Measurements from ENCODE around the gene PAEP. TPM values are rescaled to one million over a fixed set of nuclear protein-coding genes. Genes with fewer than 3 reads are reported as not detected.
"Not testable (repeated sequence)": the region's sequence is repeated elsewhere in the genome, so short reads cannot be mapped to it uniquely, and the experiment has no call there.

PAEP gene
- total RNA-seq, 1 experiment from 2014 or later, result 17.5 TPM

DNA sequence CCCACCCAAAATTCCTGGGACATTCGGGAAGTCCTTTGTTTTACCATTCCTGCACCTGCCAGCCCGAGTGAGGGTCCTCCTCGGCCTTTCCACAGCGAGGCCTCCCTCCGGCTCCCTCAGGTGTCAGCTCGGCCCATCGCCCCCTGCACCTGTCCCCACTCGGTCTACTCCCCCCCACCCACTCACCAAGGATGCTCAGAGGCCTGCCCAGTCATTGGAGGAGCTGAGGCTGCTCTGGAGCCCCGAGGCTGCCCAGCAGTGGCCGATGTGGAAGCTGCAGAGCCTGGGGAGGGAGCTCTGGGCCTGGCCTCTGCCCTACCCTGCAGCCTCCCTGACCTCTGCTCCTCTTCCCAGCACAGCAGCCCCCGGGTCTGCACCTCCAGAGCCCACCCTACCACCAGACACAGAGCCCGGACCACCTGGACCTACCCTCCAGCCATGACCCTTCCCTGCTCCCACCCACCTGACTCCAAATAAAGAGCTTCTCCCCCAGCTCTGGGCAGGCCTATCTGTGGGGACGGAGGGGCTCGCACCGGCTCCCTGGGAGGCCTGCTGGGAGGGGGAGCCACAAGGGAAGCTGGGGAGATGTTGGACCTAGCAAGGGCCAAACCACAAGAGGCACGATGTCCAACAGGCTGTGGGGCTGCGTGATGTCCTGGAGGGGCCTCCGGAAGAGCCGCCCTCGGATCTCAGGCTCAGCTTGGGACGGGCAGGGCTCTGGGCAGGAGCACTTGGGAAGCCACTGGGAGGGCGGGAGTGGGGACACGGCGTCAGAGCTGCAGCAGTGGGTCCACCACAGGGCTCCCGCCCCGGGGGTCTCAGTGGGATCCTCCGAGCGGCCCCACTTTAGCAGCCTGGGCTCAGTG lies 11.8 kb upstream of the PAEP start:
- DNase-seq (ENCODE audit: low read depth), result not testable (repeated sequence)

DNA sequence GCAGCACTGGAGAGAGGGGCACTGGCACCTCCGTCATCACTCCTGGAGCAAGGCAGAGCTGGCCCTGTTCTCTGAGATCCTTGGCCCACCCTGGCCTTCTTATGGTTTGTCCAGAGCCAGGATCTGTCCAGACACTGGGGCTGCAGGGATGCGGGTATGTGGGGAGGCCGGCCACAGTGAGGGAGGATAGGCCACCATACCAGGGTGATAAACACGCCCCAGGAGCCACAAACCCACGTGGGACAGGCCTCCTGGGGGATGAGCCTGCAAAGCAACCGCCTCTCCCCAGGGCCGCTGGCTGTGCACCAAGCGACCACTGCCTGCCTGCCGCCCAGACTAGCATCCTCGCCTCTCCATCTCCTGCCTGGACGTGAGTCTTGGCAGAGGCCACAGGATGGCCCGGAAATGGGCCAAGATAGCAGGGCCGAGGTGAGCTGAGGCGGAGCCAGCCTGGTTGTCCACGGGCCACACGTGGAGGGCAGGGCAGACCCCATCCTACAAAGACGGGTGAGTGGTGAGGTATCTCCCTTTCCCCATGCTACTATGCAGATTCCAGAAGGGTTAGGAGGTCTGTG lies 11.1 kb upstream of the PAEP start:
- DNase-seq (ENCODE audit: low read depth), result no peak

DNA sequence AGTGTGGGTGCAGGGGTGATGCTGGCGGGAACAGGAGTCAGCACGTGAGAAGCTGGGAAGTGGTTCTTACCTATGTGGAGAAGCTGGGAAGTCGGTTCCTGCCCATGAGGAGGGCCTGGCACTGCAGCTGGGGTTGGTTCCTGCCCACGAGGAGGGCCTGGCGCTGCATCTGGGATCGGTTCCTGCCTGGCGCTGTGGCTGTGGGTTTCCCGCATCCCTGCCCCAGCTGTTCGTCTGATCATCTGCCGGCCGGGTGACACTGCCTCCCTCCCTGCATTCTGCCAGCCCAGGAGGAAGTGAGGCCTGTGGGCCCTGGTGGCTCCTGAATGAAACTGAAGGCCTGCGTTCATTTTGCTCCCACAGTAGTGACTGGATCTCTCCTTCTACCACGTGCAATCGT lies 10.5 kb upstream of the PAEP start:
- DNase-seq (ENCODE audit: low read depth), result no peak

DNA sequence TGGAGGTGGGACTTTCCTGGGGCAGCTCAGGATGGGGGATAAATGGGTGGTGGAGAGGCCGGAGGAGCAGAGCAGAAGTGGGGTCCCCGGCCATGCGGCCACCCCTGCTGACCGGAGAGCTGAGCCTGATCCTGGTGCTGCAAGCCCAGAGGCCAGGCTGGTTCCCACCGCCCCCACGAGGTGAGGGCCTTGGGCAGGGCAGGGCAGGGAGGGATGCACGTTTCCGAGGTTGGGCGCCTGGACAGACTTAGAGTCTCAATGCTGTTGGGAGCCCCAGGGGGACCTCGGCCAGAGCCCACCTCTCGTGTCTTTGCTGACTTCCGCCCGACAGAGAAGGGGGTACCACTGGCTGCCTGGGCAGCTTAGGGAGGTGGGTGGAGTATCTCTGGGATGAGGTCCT lies 10.1 kb upstream of the PAEP start:
- DNase-seq (ENCODE audit: low read depth), result no peak

DNA sequence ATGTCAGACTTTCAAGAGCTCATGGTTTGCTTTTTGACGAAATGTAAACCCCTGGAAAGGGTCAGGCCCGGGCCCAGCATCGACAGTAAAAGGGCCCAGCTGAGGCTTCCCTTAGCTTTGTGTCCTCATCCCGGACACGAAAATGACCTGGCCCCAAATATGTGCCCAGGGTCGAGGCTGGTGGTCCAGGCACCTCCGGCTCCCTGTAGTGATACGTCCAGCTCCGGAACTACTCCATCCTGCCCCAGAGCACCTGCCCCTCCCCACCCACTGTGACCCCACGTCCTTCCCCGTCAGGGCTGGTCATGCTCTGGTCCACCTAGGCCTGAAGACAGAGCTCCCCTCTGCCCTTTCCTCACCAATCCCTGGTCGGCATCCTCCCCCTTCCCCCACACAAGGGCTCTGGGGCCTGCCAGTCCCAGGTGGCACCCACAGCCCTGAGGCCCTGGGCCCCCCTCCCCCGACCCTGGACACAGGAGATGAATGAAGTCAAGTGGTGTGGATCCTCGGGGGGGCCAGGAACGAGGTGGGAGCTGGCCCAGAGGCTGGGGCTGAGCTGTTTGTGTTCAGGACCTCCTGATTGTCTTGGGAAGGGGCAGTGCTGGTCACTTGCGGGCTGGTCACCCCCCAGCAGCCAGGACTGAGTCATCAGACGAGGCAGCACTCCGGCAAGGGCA lies 9.4 kb upstream of the PAEP start:
- no peak for DNase-seq (ENCODE audit: low read depth)

DNA sequence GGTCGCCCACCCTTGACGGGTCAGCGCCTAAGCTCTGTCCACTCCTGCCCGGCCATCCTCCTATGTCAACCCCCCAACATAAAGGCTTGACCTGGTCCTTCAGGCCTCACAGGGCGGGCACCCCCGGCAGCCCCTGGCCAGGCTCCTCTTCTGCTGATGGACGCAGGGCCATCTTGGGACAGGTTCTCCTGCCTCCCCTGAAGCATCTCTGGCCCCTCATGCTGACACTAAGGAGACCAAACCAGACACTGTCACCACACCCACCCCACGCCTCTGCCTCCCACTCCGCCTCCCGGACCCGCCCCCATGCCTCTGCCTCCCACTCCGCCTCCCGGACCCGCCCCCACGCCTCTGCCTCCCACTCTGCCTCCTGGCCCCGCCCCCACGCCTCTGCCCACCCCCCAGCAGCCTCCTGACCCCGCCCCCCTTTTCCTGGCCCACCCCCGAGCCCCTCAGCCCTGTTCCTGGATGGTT lies 8.8 kb upstream of the PAEP start:
- no peak for DNase-seq (ENCODE audit: low read depth)

DNA sequence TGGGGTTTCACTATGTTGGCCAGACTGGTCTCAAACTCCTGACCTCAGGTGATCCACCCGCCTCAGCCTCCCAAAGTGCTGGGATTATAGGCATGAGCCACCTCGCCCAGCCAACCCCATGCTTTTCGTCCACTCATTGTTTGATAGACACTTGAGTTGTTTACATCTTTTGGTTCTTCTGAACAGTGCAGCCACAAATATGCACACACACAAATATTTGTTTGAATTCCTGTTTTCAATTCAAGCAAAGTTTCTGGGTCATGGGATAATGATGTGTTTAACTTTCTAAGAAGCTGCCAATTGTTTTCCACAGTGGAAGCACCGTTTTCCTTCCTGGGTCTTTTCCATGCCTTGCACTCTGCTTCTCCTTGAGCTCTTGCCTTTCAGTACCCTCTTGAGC lies 6.8 kb upstream of the PAEP start:
- DNase-seq (ENCODE audit: low read depth), result no peak

DNA sequence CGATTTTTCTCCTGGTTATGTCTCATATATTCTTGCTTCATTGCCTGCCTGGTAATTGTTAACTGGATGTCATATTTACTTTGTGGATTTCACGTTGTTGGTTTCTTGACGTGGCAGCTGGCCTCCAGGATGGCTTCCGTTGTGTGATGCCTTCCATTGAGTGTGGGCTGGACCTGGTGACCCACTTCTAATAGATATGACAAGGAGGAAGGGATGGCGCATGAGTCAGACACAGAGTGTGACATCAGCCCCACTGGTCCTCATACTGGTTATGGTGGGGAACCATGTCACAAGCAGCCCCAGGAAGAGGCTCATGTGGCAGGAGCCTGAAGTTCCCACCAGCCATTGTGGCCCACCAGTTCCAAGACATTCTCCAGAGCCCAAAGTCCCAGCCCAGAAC lies 6.4 kb upstream of the PAEP start:
- no peak for DNase-seq (ENCODE audit: low read depth)

DNA sequence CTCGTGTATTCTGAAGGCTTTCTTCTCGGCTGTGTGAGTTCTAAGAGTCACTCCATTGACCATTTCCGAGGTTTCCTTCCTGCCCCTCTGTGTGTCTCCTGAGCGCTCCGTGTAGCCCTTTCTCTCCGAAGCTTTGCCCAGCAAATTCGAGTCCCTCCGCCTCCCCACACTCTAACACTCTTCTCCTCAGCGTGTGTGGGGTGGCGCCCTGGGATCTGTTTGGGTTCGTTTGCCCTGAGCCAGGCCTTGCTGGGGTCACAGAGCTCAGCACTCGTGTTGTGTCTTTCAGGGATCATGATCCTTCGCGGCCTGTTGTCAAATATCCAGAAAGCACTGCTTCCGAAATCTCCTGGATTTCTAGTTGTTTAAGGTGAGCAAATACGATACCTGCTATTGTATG lies 5.6 kb upstream of the PAEP start:
- DNase-seq (ENCODE audit: low read depth), result no peak

DNA sequence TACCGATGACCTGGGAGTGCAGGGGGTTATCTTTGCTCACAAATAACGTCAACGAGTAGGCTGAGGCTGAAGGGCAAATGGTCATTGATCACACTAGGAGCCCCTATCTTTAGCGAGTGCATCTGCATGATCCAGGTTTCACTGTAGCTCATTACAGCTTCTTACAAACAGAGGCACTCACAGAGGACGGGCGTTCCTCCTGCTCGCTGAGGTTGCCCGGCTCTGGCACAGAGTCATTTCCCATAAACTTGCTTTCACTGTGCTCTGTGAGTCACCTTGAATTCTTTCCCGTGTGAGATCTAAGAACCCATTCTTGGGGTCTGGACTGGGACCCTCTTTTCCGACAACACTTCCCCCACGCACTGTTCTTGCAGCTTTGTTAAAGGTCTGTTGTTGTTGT lies 1.9 kb upstream of the PAEP start:
- peak; percentile 73 for DNase-seq (ENCODE audit: low read depth)

DNA sequence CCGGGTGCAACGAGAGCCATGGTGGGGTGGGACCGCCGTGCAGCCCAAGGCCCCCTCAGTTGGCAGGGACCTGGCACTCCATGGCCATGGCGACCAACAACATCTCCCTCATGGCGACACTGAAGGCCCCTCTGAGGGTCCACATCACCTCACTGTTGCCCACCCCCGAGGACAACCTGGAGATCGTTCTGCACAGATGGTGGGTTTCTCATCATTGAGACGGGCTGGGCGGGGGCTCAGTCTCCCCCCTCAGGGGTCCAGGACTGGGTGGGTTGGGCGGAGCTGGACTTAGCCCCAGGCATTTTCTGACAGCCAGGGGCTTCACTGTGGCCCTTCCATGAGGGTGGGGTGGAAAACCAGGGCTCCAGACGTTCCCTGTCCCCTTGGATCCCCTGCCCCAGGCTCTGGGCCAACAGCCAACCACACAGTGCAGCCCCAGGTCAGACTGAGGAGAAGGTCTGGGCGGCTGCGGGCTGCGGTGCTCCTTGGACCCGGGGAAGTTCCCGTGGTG lies 734 bp downstream of the PAEP start:
- DNase-seq (ENCODE audit: low read depth), result no peak

DNA sequence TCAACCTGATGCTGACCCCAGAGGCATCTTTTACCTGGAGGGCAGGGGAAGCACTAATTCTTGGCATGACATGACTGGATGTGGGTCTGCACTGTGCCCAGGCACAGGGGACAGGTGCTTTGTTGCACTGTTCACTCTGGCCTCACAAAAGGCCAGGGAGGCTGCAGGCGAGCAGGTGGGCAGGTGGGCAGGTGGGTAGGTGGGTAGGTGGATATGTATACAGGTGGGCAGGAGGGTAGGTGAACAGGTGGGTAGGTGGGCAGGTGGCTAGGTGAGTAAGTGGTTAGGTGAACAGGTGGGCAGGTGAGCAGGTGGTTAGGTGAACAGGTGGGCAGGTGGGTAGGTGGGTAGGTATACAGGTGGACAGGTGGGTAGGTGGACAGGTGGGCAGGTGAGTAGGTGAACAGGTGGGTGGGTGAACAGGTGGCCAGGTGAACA lies 1.5 kb downstream of the PAEP start:
- DNase-seq (ENCODE audit: low read depth), result no peak

DNA sequence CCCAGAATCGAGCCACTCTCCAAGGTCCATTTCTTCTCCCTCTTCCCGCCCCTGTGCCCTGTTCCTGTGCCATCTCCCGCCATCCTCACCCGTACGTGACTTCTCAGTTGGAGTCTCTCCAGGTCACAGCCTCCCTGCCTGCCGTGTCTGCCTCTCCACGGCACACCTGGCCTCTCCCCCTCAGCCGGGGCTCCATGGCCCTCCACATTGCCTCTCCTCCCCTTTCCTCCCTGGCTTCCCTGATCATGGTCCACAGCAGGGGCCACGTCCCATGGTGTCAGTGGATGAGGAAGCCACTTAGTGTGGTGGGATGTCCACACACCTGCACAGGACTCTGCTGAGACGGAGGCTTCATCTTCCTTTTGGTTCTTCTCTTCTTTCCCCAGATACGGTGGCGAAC lies 2.3 kb downstream of the PAEP start:
- DNase-seq (ENCODE audit: low read depth), result no peak

DNA sequence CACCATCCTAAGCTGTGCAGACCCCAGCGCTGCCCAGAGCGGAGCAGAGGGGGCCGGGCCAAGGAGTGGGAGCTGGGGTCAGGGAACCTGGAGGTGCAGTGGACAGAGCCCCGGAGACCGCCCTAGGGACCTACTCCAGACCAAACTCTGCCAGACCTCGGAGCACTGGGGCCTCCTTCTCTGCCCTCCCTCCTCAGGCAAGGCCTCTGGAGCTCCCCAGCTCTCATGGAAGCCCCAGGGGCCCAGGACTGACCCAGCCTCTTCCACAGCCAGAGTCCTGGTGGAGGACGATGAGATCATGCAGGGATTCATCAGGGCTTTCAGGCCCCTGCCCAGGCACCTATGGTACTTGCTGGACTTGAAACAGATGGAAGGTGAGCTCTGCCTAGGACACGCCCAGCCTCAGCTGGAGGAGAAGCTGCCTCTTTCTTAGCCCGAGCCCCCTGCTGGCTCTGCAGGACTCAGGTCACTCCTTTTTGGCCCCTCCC lies 3.6 kb downstream of the PAEP start:
- no peak for DNase-seq (ENCODE audit: low read depth)

DNA sequence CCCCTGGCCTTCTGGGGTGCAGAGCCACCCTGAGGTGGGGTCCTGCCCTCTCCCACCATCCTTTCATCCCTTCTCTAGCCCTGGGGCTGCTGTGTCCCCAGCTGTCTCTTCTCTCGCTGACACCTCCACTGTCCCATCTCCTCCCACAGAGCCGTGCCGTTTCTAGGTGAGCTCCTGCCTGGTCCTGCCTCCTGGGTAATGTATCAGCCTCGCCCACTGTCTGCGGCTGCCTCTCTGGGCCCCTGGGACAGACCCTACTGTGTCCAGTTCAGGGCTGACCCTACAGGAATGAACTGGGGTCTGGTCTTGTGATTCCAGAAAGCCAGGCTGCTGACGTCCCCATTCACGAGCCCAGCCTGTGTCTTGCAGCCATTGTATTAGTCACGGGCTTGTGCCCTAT lies 4.1 kb downstream of the PAEP start:
- no peak for DNase-seq (ENCODE audit: low read depth)

DNA sequence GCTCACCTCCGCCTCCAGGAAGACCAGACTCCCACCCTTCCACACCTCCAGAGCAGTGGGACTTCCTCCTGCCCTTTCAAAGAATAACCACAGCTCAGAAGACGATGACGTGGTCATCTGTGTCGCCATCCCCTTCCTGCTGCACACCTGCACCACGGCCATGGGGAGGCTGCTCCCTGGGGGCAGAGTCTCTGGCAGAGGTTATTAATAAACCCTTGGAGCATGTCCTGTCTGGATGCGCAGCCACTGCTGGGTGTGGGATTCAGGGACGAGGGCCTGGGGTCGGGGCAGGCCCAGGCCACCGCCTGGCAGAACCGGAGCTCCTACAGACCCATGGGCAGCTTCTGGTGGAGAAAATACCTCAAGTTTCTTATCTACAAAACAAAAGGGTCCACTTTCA lies 5.0 kb downstream of the PAEP start:
- no peak for DNase-seq (ENCODE audit: low read depth)

DNA sequence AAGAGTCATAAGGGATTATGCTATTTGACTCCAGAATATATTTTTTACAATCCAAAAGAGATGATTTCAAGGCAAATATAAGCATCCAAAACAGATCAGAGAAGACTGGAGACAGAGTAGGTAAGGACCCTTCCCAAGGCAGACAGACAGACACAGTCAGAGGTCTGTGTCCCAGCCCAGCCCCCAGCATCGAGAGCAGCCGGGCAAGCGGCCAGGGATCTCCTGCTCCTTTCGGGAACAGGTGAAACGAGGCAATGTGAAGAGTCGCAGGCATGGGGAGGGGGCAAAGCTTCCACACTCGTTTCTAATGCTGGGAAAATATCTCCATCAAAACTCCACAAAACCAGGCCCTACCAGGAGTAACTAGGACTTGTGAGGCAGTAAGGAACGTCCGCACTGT lies 5.8 kb downstream of the PAEP start:
- DNase-seq (ENCODE audit: low read depth), result no peak

DNA sequence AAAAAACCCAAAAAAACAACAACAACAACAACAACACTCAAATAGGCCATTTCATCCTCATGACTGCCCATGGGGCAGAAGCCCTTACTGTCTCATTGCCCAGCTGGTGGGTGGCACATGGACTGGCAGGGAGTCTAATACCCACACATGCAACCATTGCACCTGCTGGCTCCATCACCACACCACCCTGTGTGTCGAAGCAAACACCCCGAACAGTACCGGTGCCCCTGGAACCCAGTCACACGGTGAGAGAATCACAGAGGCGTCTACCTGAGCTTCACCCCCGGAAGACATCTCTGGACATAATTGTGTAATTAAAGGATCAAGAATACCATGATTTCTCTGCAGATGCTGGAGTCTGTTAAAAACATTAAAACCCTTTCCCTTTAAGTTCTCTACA lies 6.5 kb downstream of the PAEP start:
- DNase-seq (ENCODE audit: low read depth), result no peak

DNA sequence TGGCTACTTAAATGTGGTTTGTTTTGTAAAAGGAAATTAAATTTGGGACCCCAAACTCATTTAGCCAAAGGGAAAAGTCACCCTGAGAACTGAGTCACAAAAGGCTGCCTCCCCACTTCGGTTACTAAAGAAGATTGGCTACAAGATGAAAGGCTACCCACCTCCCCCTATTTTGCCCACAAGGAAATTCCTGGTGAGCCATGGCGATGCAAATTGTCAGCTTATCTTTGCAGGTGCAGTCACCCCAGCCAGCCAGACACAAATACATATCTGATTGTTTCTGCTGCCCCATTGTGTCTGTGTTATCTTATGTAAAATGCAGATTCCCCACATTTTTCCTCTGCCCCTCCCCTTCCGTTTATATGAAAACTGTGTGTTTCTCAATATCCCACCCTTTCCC lies 8.9 kb downstream of the PAEP start:
- no peak for DNase-seq (ENCODE audit: low read depth)

DNA sequence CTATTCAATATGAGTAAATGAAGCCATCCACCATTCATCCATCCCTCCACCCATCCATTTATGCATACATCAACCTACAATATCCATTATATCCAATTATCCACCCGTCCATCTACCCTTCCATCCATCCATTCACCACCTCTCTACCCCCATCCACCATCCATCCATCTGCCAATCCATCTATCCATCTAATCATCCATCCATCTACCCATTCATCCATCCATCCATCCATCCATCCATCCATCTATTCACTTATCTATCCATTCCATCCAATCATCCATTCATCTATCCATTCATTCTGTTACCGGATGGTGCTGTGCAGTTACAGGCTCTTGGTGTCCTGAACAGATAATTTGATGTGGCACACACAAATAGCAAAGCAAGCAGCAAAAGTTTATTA lies 10.7 kb downstream of the PAEP start:
- DNase-seq (ENCODE audit: low read depth), result no peak

DNA sequence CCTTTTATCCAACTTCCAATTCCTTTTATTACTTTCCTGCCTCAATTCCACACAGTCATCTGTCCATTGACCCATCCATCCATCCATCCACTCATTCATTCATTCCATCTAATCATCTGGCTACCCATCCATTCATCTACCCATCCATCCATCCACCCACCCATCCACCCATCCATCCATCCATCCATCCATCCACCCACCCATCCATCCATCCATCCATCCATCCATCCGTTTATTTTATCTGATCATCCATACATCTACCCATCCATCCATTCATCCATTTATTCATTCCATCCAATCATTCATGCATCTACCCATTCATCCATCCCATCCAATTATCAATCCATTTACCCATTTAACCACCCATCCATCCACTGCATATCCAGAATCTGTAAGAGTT lies 11.6 kb downstream of the PAEP start:
- DNase-seq (ENCODE audit: low read depth), result no peak

DNA sequence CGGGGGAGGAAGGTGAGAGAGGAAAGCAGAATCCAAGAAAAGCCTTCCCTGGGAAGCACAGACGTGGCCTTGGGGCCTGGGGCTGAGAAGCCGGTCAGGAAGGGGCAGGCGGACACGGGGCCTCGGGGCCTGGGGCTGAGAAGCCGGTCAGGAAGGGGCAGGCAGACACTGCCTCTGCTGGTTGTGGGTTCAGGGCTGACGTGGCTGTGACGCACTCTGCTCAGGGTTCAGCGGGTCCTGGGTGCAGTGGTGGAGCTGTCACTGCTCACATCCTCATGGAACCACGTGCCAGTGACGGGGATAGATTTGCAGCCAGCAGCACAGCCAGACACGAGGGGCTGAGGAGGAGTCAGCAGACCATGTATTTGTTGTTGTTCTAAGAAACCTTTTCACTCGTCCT lies 12.8 kb downstream of the PAEP start:
- DNase-seq (ENCODE audit: low read depth), result peak; percentile 37

All from HT1080 (cell line).